Body of pancreas (tissue), 4 donors: ENCODE data around the gene SP1.
"Not testable (repeated sequence)": the region's sequence is repeated elsewhere in the genome, so short reads cannot be mapped to it uniquely, and the experiment has no call there.

Experiments used
- POLR2A ChIP-seq, 3 donors: fragments of 450-650 bp; IDR thresholded peaks; one replicate each; pipeline ENCODE4 v1.6.1; 2016; ENCODE audit warnings: antibody characterized with exemption in 3 of 3, mild to moderate bottlenecking in 2 of 3
- TF ChIP-seq, protein P1 (sequence below), 7 experiments: fragments of 450-650 bp in 4 of 7; fragments of 200-600 bp in 3 of 7; sonication (generic) in 3 of 7; IDR thresholded peaks; one replicate each; pipeline ENCODE4 v1.5.1; 2016 to 2019; ENCODE audit warnings: antibody characterized with exemption in 7 of 7

DNA sequence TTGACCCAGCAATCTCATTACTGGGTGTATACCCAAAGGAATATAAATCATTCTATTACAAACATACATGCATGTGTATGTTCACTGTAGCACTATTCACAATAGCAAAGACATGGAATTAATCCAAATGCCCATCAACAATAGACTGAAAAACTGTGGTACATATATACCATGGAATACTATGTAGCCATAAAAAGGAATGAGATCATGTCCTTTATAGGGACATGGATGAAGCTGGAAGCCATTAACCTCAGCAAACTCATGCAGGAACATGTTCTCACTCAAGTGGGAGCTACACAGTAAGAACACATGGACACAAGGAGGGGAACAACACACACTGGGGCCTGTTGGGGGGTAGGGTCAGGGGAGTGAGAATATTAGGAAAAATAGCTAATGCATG is 59.6 kb downstream of the SP1 start:
- TF ChIP-seq POLR2A (IDR thresholded peaks at IDR 0.05): not testable (repeated sequence)
- TF ChIP-seq, protein P1, sequence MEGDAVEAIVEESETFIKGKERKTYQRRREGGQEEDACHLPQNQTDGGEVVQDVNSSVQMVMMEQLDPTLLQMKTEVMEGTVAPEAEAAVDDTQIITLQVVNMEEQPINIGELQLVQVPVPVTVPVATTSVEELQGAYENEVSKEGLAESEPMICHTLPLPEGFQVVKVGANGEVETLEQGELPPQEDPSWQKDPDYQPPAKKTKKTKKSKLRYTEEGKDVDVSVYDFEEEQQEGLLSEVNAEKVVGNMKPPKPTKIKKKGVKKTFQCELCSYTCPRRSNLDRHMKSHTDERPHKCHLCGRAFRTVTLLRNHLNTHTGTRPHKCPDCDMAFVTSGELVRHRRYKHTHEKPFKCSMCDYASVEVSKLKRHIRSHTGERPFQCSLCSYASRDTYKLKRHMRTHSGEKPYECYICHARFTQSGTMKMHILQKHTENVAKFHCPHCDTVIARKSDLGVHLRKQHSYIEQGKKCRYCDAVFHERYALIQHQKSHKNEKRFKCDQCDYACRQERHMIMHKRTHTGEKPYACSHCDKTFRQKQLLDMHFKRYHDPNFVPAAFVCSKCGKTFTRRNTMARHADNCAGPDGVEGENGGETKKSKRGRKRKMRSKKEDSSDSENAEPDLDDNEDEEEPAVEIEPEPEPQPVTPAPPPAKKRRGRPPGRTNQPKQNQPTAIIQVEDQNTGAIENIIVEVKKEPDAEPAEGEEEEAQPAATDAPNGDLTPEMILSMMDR (IDR thresholded peaks at IDR 0.05): not testable (repeated sequence)
